ENCODE data around the gene MTHFSD. TPM values are rescaled to one million over a fixed set of nuclear protein-coding genes. Genes with fewer than 3 reads are reported as not detected.

Gene MTHFSD
- total RNA-seq, 2 experiments from 2014 or later, result 21.9 to 24.1 TPM

GRCh38 chr16:86565181-86565631, 10.2 kb upstream of the MTHFSD start:
- intact Hi-C loops (cut with micrococcal nuclease), result loop anchor here (5.0 to 10.0 kb wide), 3 partner anchors 58 to 170 kb away; no protein-coding TSS in a partner anchor
- CTCF ChIA-PET, result interaction anchor here (0.7 to 3.2 kb wide), 11 partner anchors 11 to 1070 kb away, joined by 3 to 22 read pairs (median 3); no protein-coding TSS in a partner anchor
- H3K9me3 Mint-ChIP-seq, result no peaks in the 10 kb centered on the region
- H3K4me1 Mint-ChIP-seq (ENCODE audit: low read depth), result peaks cover 21% of the 10 kb centered on the region
- peaks cover 61% of the 10 kb centered on the region for H3K27me3 Mint-ChIP-seq (ENCODE audit: low read depth)
- no peak overlapping the region for H3K27ac Mint-ChIP-seq
- DNase-seq, result no peak
- no peaks in the 10 kb centered on the region for H3K36me3 Mint-ChIP-seq (ENCODE audit: low read depth)
- no peak overlapping the region for H3K4me3 Mint-ChIP-seq

GRCh38 chr16:86563469-86564345, 8.7 kb upstream of the MTHFSD start:
- H3K27me3 Mint-ChIP-seq (ENCODE audit: low read depth), result peaks cover 55% of the 10 kb centered on the region
- H3K36me3 Mint-ChIP-seq (ENCODE audit: low read depth), result no peaks in the 10 kb centered on the region
- DNase-seq, result peak; percentile 95
- H3K4me3 Mint-ChIP-seq, result no peak overlapping the region
- no peak overlapping the region for H3K27ac Mint-ChIP-seq
- intact Hi-C loops (cut with micrococcal nuclease), result loop anchor here (1.0 to 10.0 kb wide), 7 partner anchors 101 to 829 kb away; partner anchors contain the start of gene MAP1LC3B
- no peaks in the 10 kb centered on the region for H3K9me3 Mint-ChIP-seq
- CTCF ChIA-PET, result interaction anchor here (0.6 to 3.2 kb wide), 11 partner anchors 9 to 1073 kb away, joined by 3 to 22 read pairs (median 3); partner anchors contain the start of gene MTHFSD
- H3K4me1 Mint-ChIP-seq (ENCODE audit: low read depth), result peaks cover 21% of the 10 kb centered on the region

GRCh38 chr16:86562356-86562755, 7.3 kb upstream of the MTHFSD start:
- Mint-ChIP-seq H3K4me1 (ENCODE audit: low read depth) (peaks cover 19% of the 10 kb centered on the region), H3K9me3 (no peaks in the 10 kb centered on the region), H3K4me3 (no peak overlapping the region), H3K27ac (no peak overlapping the region), H3K27me3 (ENCODE audit: low read depth) (peaks cover 50% of the 10 kb centered on the region), H3K36me3 (ENCODE audit: low read depth) (no peaks in the 10 kb centered on the region)
- intact Hi-C loops (cut with micrococcal nuclease), result loop anchor here (5.0 to 10.0 kb wide), 5 partner anchors 102 to 830 kb away; partner anchors contain the start of gene MAP1LC3B
- DNase-seq, result no peak
- CTCF ChIA-PET, result interaction anchor here (3.2 kb wide), 1 partner anchor 501 kb away, joined by 22 read pairs; no protein-coding TSS in a partner anchor

GRCh38 chr16:86559802-86560305, 4.8 kb upstream of the MTHFSD start:
- intact Hi-C loops (cut with micrococcal nuclease), result loop anchor here (5.0 to 10.0 kb wide), 6 partner anchors 105 to 935 kb away; partner anchors contain the start of genes MAP1LC3B and ZCCHC14
- H3K4me3 Mint-ChIP-seq, result no peak overlapping the region
- H3K9me3 Mint-ChIP-seq, result no peaks in the 10 kb centered on the region
- CTCF ChIA-PET, result no interaction called here
- H3K27ac Mint-ChIP-seq, result no peak overlapping the region
- DNase-seq, result no peak
- H3K4me1 Mint-ChIP-seq (ENCODE audit: low read depth), result peaks cover 12% of the 10 kb centered on the region
- H3K36me3 Mint-ChIP-seq (ENCODE audit: low read depth), result peaks cover 1% of the 10 kb centered on the region
- peaks cover 34% of the 10 kb centered on the region for H3K27me3 Mint-ChIP-seq (ENCODE audit: low read depth)

- CTCF ChIA-PET, result no interaction called here
- peaks cover 10% of the 10 kb centered on the region for H3K4me1 Mint-ChIP-seq (ENCODE audit: low read depth)
- no peaks in the 10 kb centered on the region for H3K9me3 Mint-ChIP-seq
- peaks cover 23% of the 10 kb centered on the region for H3K27me3 Mint-ChIP-seq (ENCODE audit: low read depth)
- peaks cover 7% of the 10 kb centered on the region for H3K36me3 Mint-ChIP-seq (ENCODE audit: low read depth)
- H3K4me3 Mint-ChIP-seq, result no peak overlapping the region
- DNase-seq, result no peak
- intact Hi-C loops (cut with micrococcal nuclease), result loop anchor here (10.0 kb wide), 1 partner anchor 936 kb away; the partner anchor contains the start of gene ZCCHC14
- no peak overlapping the region for H3K27ac Mint-ChIP-seq
Observed at GRCh38 chr16:86558355-86559193, 3.5 kb upstream of the MTHFSD start.

GRCh38 chr16:86557587-86557986, 2.6 kb upstream of the MTHFSD start:
- Mint-ChIP-seq H3K4me1 (ENCODE audit: low read depth) (peaks cover 9% of the 10 kb centered on the region), H3K9me3 (no peaks in the 10 kb centered on the region), H3K36me3 (ENCODE audit: low read depth) (peaks cover 8% of the 10 kb centered on the region), H3K27me3 (ENCODE audit: low read depth) (peaks cover 16% of the 10 kb centered on the region), H3K4me3 (no peak overlapping the region), H3K27ac (no peak overlapping the region)
- CTCF ChIA-PET, result no interaction called here
- intact Hi-C loops (cut with micrococcal nuclease), result loop anchor here (10.0 kb wide), 1 partner anchor 937 kb away; the partner anchor contains the start of gene ZCCHC14
- DNase-seq, result no peak

GRCh38 chr16:86556576-86556975, 1.5 kb upstream of the MTHFSD start:
- DNase-seq, result no peak
- H3K9me3 Mint-ChIP-seq, result no peaks in the 10 kb centered on the region
- CTCF ChIA-PET, result interaction anchor here (0.6 kb wide), 1 partner anchor 505 kb away, joined by 4 read pairs; no protein-coding TSS in a partner anchor
- H3K4me3 Mint-ChIP-seq, result peak overlapping the region; percentile 92
- intact Hi-C loops (cut with micrococcal nuclease), result loop anchor here (10.0 kb wide), 1 partner anchor 938 kb away; the partner anchor contains the start of gene ZCCHC14
- peaks cover 11% of the 10 kb centered on the region for H3K4me1 Mint-ChIP-seq (ENCODE audit: low read depth)
- H3K36me3 Mint-ChIP-seq (ENCODE audit: low read depth), result peaks cover 10% of the 10 kb centered on the region
- H3K27me3 Mint-ChIP-seq (ENCODE audit: low read depth), result peaks cover 12% of the 10 kb centered on the region
- H3K27ac Mint-ChIP-seq, result no peak overlapping the region

GRCh38 chr16:86555704-86556075, 655 bp upstream of the MTHFSD start:
- H3K9me3 Mint-ChIP-seq, result no peaks in the 10 kb centered on the region
- H3K27ac Mint-ChIP-seq, result peak overlapping the region; percentile 88
- H3K4me3 Mint-ChIP-seq, result peak overlapping the region; percentile 92
- DNase-seq, result no peak
- peaks cover 7% of the 10 kb centered on the region for H3K27me3 Mint-ChIP-seq (ENCODE audit: low read depth)
- CTCF ChIA-PET, result interaction anchor here (0.9 to 1.0 kb wide), 2 partner anchors 9 to 318 kb away, joined by 3 to 5 read pairs; no protein-coding TSS in a partner anchor
- H3K36me3 Mint-ChIP-seq (ENCODE audit: low read depth), result peaks cover 10% of the 10 kb centered on the region
- peaks cover 11% of the 10 kb centered on the region for H3K4me1 Mint-ChIP-seq (ENCODE audit: low read depth)
- intact Hi-C loops (cut with micrococcal nuclease), result loop anchor here (10.0 kb wide), 1 partner anchor 939 kb away; the partner anchor contains the start of gene ZCCHC14

- peaks cover 2% of the 10 kb centered on the region for H3K27me3 Mint-ChIP-seq (ENCODE audit: low read depth)
- peak overlapping the region; percentile 92 for H3K4me3 Mint-ChIP-seq
- H3K27ac Mint-ChIP-seq, result peak overlapping the region; percentile 88
- DNase-seq, result no peak
- H3K4me1 Mint-ChIP-seq (ENCODE audit: low read depth), result peaks cover 11% of the 10 kb centered on the region
- H3K36me3 Mint-ChIP-seq (ENCODE audit: low read depth), result peaks cover 10% of the 10 kb centered on the region
- CTCF ChIA-PET, result interaction anchor here (0.9 to 1.0 kb wide), 2 partner anchors 10 to 319 kb away, joined by 3 to 5 read pairs; no protein-coding TSS in a partner anchor
- intact Hi-C loops (cut with micrococcal nuclease), result loop anchor here (10.0 kb wide), 1 partner anchor 940 kb away; the partner anchor contains the start of gene ZCCHC14
- H3K9me3 Mint-ChIP-seq, result no peaks in the 10 kb centered on the region
Observed at GRCh38 chr16:86554599-86554916, 477 bp downstream of the MTHFSD start.

GRCh38 chr16:86553356-86553755, 1.7 kb downstream of the MTHFSD start:
- no peak for DNase-seq
- Mint-ChIP-seq H3K36me3 (ENCODE audit: low read depth) (peaks cover 10% of the 10 kb centered on the region), H3K9me3 (no peaks in the 10 kb centered on the region), H3K27ac (no peak overlapping the region), H3K27me3 (ENCODE audit: low read depth) (no peaks in the 10 kb centered on the region), H3K4me1 (ENCODE audit: low read depth) (peaks cover 13% of the 10 kb centered on the region), H3K4me3 (peak overlapping the region; percentile 92)
- intact Hi-C loops (cut with micrococcal nuclease), result loop anchor here (10.0 kb wide), 1 partner anchor 941 kb away; the partner anchor contains the start of gene ZCCHC14
- CTCF ChIA-PET, result no interaction called here

GRCh38 chr16:86550281-86550680, 4.8 kb downstream of the MTHFSD start:
- H3K9me3 Mint-ChIP-seq, result no peaks in the 10 kb centered on the region
- no peak for DNase-seq
- H3K4me1 Mint-ChIP-seq (ENCODE audit: low read depth), result peaks cover 13% of the 10 kb centered on the region
- no peak overlapping the region for H3K4me3 Mint-ChIP-seq
- H3K27ac Mint-ChIP-seq, result no peak overlapping the region
- H3K27me3 Mint-ChIP-seq (ENCODE audit: low read depth), result no peaks in the 10 kb centered on the region
- intact Hi-C loops (cut with micrococcal nuclease), result loop anchor here (10.0 kb wide), 1 partner anchor 945 kb away; the partner anchor contains the start of gene ZCCHC14
- CTCF ChIA-PET, result no interaction called here
- peaks cover 19% of the 10 kb centered on the region for H3K36me3 Mint-ChIP-seq (ENCODE audit: low read depth)

Measured in activated naive CD4-positive, alpha-beta T cell treated with anti-CD3 and anti-CD28 coated beads for 36 hours (primary cell).